DND-41 (cell line): ENCODE measurements around the gene OR10H3.
"Not testable (repeated sequence)": the region's sequence is repeated elsewhere in the genome, so short reads cannot be mapped to it uniquely, and the experiment has no call there.

ENCODE experiments used
- ATAC-seq: fragments of 200-7000 bp; cut with Tn5 transposase; 3 replicates; pipeline ENCODE4 v1.9.1; 2021; ENCODE audit warnings: low read depth; ENCODE audit not compliant: insufficient read depth
- DNase-seq: peaks from one replicate; pipeline ENCODE4 v3.0.0-alpha.2; 2020
- H2AFZ ChIP-seq: 2 replicates; pipeline ENCODE4 v1.6.0; 2012; ENCODE audit warnings: low read depth, low read length
- H3K27ac ChIP-seq: 2 replicates; pipeline ENCODE4 v1.5.1; 2012; ENCODE audit warnings: low read length, inconsistent platforms
- H3K27me3 ChIP-seq: fragments of 200-600 bp; sonication (generic); 2 replicates; pipeline ENCODE4 v1.6.0; 2012; ENCODE audit warnings: low read length, mild to moderate bottlenecking, inconsistent platforms; ENCODE audit not compliant: insufficient read depth, poor library complexity
- H3K36me3 ChIP-seq: 2 replicates; pipeline ENCODE4 v1.5.1; 2012; ENCODE audit warnings: low read length, inconsistent platforms; ENCODE audit not compliant: insufficient read depth
- H3K4me1 ChIP-seq: 2 replicates; pipeline ENCODE4 v1.5.1; 2012; ENCODE audit warnings: mild to moderate bottlenecking, low read length; ENCODE audit not compliant: insufficient read depth
- H3K4me2 ChIP-seq: 2 replicates; pipeline ENCODE4 v1.6.0; 2012; ENCODE audit warnings: mild to moderate bottlenecking, moderate library complexity, low read length, inconsistent platforms; ENCODE audit not compliant: insufficient read depth
- H3K4me3 ChIP-seq, 2 experiments: fragments of 200-600 bp in 1 of 2; shearing (Covaris generic) in 1 of 2; 2 replicates each; pipeline ENCODE4 v1.5.1; 2012 to 2016; ENCODE audit warnings: inconsistent platforms in 2 of 2, low read length in 2 of 2, mild to moderate bottlenecking in 2 of 2, low read depth in 1 of 2, moderate library complexity in 1 of 2
- H3K79me2 ChIP-seq: 2 replicates; pipeline ENCODE4 v1.6.0; 2012; ENCODE audit warnings: low read length, inconsistent platforms; ENCODE audit not compliant: insufficient read depth
- H3K9ac ChIP-seq: 2 replicates; pipeline ENCODE4 v1.6.0; 2012; ENCODE audit warnings: low read depth, mild to moderate bottlenecking, inconsistent platforms, low read length, moderate library complexity
- H3K9me3 ChIP-seq: 2 replicates; pipeline ENCODE4 v1.5.1; 2012; ENCODE audit warnings: low read length, moderate library complexity, mild to moderate bottlenecking, inconsistent platforms; ENCODE audit not compliant: insufficient read depth, severe bottlenecking
- H4K20me1 ChIP-seq: 2 replicates; pipeline ENCODE4 v1.6.0; 2012; ENCODE audit warnings: low read length; ENCODE audit not compliant: insufficient read depth
- CTCF ChIP-seq: IDR thresholded peaks from 2 replicates; pipeline ENCODE4 v1.5.1; 2012; ENCODE audit warnings: borderline replicate concordance, low read length, moderate library complexity, mild to moderate bottlenecking; ENCODE audit not compliant: poor library complexity, severe bottlenecking; ENCODE audit errors: extremely low read depth
- EZH2 ChIP-seq: IDR thresholded peaks from 3 replicates; pipeline ENCODE4 v1.6.1; 2012; ENCODE audit warnings: borderline replicate concordance, low read depth, mild to moderate bottlenecking, moderate library complexity, low read length, inconsistent platforms; ENCODE audit not compliant: severe bottlenecking

OR10H3 gene

GRCh38 chr19:15758379-15758778 lies 20.6 kb downstream of the OR10H3 start:
- H3K27me3 ChIP-seq = peaks cover 3% of the 10 kb centered on the region
- H3K4me2 ChIP-seq = no peak overlapping the region
- H2AFZ ChIP-seq = no peak overlapping the region
- no peaks in the 10 kb centered on the region for H3K9me3 ChIP-seq
- no peak overlapping the region for H3K4me3 ChIP-seq
- H4K20me1 ChIP-seq = no peaks in the 10 kb centered on the region
- no peaks in the 10 kb centered on the region for H3K36me3 ChIP-seq
- ATAC-seq (no peak), DNase-seq (no peak)
- TF ChIP-seq CTCF = no peak
- TF ChIP-seq EZH2 = no peak
- no peaks in the 10 kb centered on the region for H3K79me2 ChIP-seq
- no peak overlapping the region for H3K9ac ChIP-seq
- no peak overlapping the region for H3K27ac ChIP-seq
- no peaks in the 10 kb centered on the region for H3K4me1 ChIP-seq

- no peaks in the 10 kb centered on the region for H3K4me1 ChIP-seq
- H2AFZ ChIP-seq = no peak overlapping the region
- H3K9me3 ChIP-seq = no peaks in the 10 kb centered on the region
- TF ChIP-seq CTCF (peak; percentile 33), EZH2 (no peak)
- H3K27ac ChIP-seq = no peak overlapping the region
- H4K20me1 ChIP-seq = no peaks in the 10 kb centered on the region
- H3K4me2 ChIP-seq = no peak overlapping the region
- no peaks in the 10 kb centered on the region for H3K36me3 ChIP-seq
- no peak overlapping the region for H3K4me3 ChIP-seq
- H3K79me2 ChIP-seq = no peaks in the 10 kb centered on the region
- DNase-seq (no peak), ATAC-seq (no peak)
- H3K27me3 ChIP-seq = peaks cover 3% of the 10 kb centered on the region
- no peak overlapping the region for H3K9ac ChIP-seq
Measured at GRCh38 chr19:15759962-15760565, 22.3 kb downstream of the OR10H3 start.

- Histone ChIP-seq H3K27ac (no peak overlapping the region), H3K4me2 (no peak overlapping the region), H3K27me3 (no peaks in the 10 kb centered on the region), H3K9ac (no peak overlapping the region), H4K20me1 (no peaks in the 10 kb centered on the region), H3K4me1 (no peaks in the 10 kb centered on the region), H3K9me3 (no peaks in the 10 kb centered on the region), H3K36me3 (no peaks in the 10 kb centered on the region), H3K79me2 (no peaks in the 10 kb centered on the region), H2AFZ (no peak overlapping the region), H3K4me3 (no peak overlapping the region)
- no peak for TF ChIP-seq EZH2
- no peak for TF ChIP-seq CTCF
- DNase-seq = peak; percentile 49
- ATAC-seq = peak; percentile 44; the same call in 1 of the 3 replicates
Measured at GRCh38 chr19:15769586-15769985, 31.8 kb downstream of the OR10H3 start.

DNA sequence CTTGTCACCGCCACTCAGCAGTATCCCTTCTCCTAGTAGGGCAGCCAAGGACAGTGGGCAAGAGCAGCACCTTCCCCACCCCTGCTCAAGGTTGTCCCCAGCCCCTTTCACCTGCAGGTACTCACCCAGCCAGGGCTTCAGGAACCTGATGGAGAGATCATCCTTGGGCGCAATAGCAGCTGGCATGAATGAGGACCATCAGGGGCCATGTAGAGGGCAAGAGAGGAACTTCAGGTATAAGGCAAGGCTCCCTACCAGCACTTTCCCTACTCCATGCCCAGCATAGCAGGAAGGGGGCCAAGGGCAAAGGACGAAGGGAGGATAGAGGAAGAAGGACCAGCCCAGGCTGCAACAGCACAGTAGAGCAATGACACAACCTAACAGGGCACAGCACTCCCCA lies 36.4 kb downstream of the OR10H3 start:
- not testable (repeated sequence) for H3K4me2 ChIP-seq, H3K27ac ChIP-seq, H3K4me3 ChIP-seq, H3K36me3 ChIP-seq, H2AFZ ChIP-seq, H3K79me2 ChIP-seq, H4K20me1 ChIP-seq, ATAC-seq, DNase-seq, H3K4me1 ChIP-seq, H3K9ac ChIP-seq, H3K27me3 ChIP-seq, H3K9me3 ChIP-seq
